Midbrain (tissue), 1 donor: ENCODE data around the gene BMP2.

Source experiments
- DNase-seq: peaks from one replicate; lab custom pipeline; 2025; lab: John Stamatoyannopoulos, UW

Gene BMP2

GRCh38 chr20:6767536-6768227 lies at the start of gene BMP2:
Gene BMP2 (plus strand): TSS chr20:6767686. CDS start chr20:6770127, 2,441 bp downstream.
- peak; percentile 77 for DNase-seq

- DNase-seq = no peak
These were observed 48.7 kb upstream of the BMP2 start for GRCh38 chr20:6718662-6719368.

- no peak for DNase-seq
These were observed 48.1 kb upstream of the BMP2 start for GRCh38 chr20:6719369-6719721.

- no peak for DNase-seq
These were observed 40.7 kb upstream of the BMP2 start for GRCh38 chr20:6726761-6727160.

- DNase-seq = no peak
These were observed 36.7 kb upstream of the BMP2 start for GRCh38 chr20:6730672-6731328.

- DNase-seq = peak; percentile 52
These were observed 35.5 kb upstream of the BMP2 start for GRCh38 chr20:6732001-6732447.

GRCh38 chr20:6732851-6733250 lies 34.6 kb upstream of the BMP2 start:
- DNase-seq = no peak

GRCh38 chr20:6733965-6734364 lies 33.5 kb upstream of the BMP2 start:
- no peak for DNase-seq

- DNase-seq = peak; percentile 12
These were observed 31.3 kb upstream of the BMP2 start for GRCh38 chr20:6735942-6736845.

- DNase-seq = no peak
These were observed 28.1 kb upstream of the BMP2 start for GRCh38 chr20:6739406-6739805.

- DNase-seq = no peak
These were observed 27.4 kb upstream of the BMP2 start for GRCh38 chr20:6740096-6740495.

- no peak for DNase-seq
These were observed 23.3 kb upstream of the BMP2 start for GRCh38 chr20:6744180-6744579.

- DNase-seq = no peak
These were observed 22.7 kb upstream of the BMP2 start for GRCh38 chr20:6744805-6745204.

- DNase-seq = no peak
These were observed 20.4 kb upstream of the BMP2 start for GRCh38 chr20:6746901-6747609.

GRCh38 chr20:6750438-6750837 lies 17.0 kb upstream of the BMP2 start:
- DNase-seq = no peak

GRCh38 chr20:6756693-6757595 lies 10.5 kb upstream of the BMP2 start:
- DNase-seq = no peak

GRCh38 chr20:6764619-6765018 lies 2.9 kb upstream of the BMP2 start:
- DNase-seq = no peak

- DNase-seq = peak; percentile 50
These were observed 1.9 kb upstream of the BMP2 start for GRCh38 chr20:6765469-6766058.

GRCh38 chr20:6766433-6766832 lies 1.1 kb upstream of the BMP2 start:
- no peak for DNase-seq

GRCh38 chr20:6767126-6767535 lies 355 bp upstream of the BMP2 start:
- DNase-seq = no peak
